Sigmoid colon (tissue), 7 donors: Measurements from ENCODE around the gene APLP2. TPM values are rescaled to one million over a fixed set of nuclear protein-coding genes. Genes with fewer than 3 reads are reported as not detected.

Experiments used
- DNase-seq: peaks from one replicate; pipeline ENCODE4 v3.0.0-alpha.2; 2019
- H3K27ac ChIP-seq, 4 donors: fragments of 200-600 bp; sonication (generic); one replicate each; pipeline ENCODE4 v1.5.1; 2016 to 2019; ENCODE audit warnings: mild to moderate bottlenecking in 1 of 4
- H3K27me3 ChIP-seq, 3 donors: fragments of 200-600 bp; sonication (generic); one replicate each; pipeline ENCODE4 v1.5.1; 2019; ENCODE audit warnings: mild to moderate bottlenecking in 1 of 3
- H3K36me3 ChIP-seq, 4 donors: fragments of 200-600 bp; sonication (generic); one replicate each; pipeline ENCODE4 v1.5.1; 2016 to 2019
- H3K4me1 ChIP-seq, 4 donors: fragments of 200-600 bp; sonication (generic); one replicate each; pipeline ENCODE4 v1.5.1; 2017 to 2019
- H3K4me3 ChIP-seq, 4 donors: fragments of 200-600 bp; sonication (generic); one replicate each; pipeline ENCODE4 v1.5.1; 2017 to 2019; ENCODE audit warnings: mild to moderate bottlenecking in 2 of 4, moderate library complexity in 1 of 4
- H3K9me3 ChIP-seq, 4 donors: fragments of 200-600 bp in 3 of 4; sonication (generic) in 3 of 4; one replicate each; pipeline versions ENCODE4 v1.5.1 to v1.6.1; 2013 to 2019
- CTCF ChIP-seq, 4 experiments: fragments of 450-650 bp in 3 of 4; fragments of 200-600 bp in 1 of 4; IDR thresholded peaks; one replicate each; pipeline ENCODE4 v1.5.1; 2016 to 2019; ENCODE audit warnings: antibody characterized with exemption in 4 of 4, mild to moderate bottlenecking in 3 of 4, moderate library complexity in 2 of 4
- EP300 ChIP-seq, 4 donors: sonication (generic); formaldehyde crosslinking; IDR thresholded peaks; one replicate each; pipeline ENCODE4 v1.6.1; 2017; ENCODE audit warnings: antibody characterized with exemption in 4 of 4
- POLR2A ChIP-seq, 2 donors: fragments of 450-650 bp; IDR thresholded peaks; one replicate each; pipeline ENCODE4 v1.6.1; 2016; ENCODE audit warnings: antibody characterized with exemption in 2 of 2, mild to moderate bottlenecking in 2 of 2, moderate library complexity in 2 of 2
- POLR2AphosphoS5 ChIP-seq, 4 donors: sonication (generic); formaldehyde crosslinking; IDR thresholded peaks; one replicate each; pipeline ENCODE4 v1.6.1; 2017; ENCODE audit warnings: antibody characterized with exemption in 4 of 4
- whole genome bisulfite sequencing, 2 donors: extraction: QIAGEN DNeasy Blood & Tissue Kit; methylation state at CpG; one replicate each; pipeline ENCODE4 v1.1.7; 2013; 5-methylcytosine and 5-hydroxymethylcytosine counted together
- intact Hi-C: fragments of 100-400 bp; cut with DNase I; formaldehyde crosslinking; loops from one replicate; pipeline ENCODE4 v1.15.1; 2023
- polyA plus RNA-seq, 3 donors: library from polyadenylated mRNA; stranded (reverse); fragments of 200-250 nt; gene quantifications; one replicate each; pipeline ENCODE4 v1.2.3, GENCODE V29; 2013
- total RNA-seq, 4 donors: library from RNA; depleted of rRNA; stranded (reverse); fragments of >200 nt; gene quantifications; one replicate each; pipeline ENCODE4 v1.1.0, GENCODE V29; 2016
- donor health status: healthy with polysubstance abuse.
- donor health status: Bipolar disorder and iron deficiency.
- donor health status: healthy.

Gene APLP2
- total and polyA plus RNA-seq, 7 donors = 39.0 to 276 (median 247) TPM

GRCh38 chr11:130061017-130061416 is 8.7 kb upstream of the APLP2 start:
- no peaks in the 10 kb centered on the region for H3K27me3 ChIP-seq
- no peak overlapping the region for H3K27ac ChIP-seq
- no peaks in the 10 kb centered on the region for H3K36me3 ChIP-seq
- no peak overlapping the region for H3K4me3 ChIP-seq
- DNase-seq = no peak
- 86 to 87% methylated on average over 1 of the region's 1 CpG for WGBS, 2 donors
- no peaks in the 10 kb centered on the region for H3K9me3 ChIP-seq
- intact Hi-C loops = no loop called here
- peaks cover 0 to under 1% (median 0%) of the 10 kb centered on the region in 4 donors for H3K4me1 ChIP-seq
- TF ChIP-seq POLR2A (IDR thresholded peaks at IDR 0.05) = no peak
- no peak for TF ChIP-seq POLR2AphosphoS5 (IDR thresholded peaks at IDR 0.05)
- no peak for TF ChIP-seq EP300 (IDR thresholded peaks at IDR 0.05)
- no peak for TF ChIP-seq CTCF (IDR thresholded peaks at IDR 0.05)

GRCh38 chr11:130062026-130062425 is 7.7 kb upstream of the APLP2 start:
- 19 to 68% methylated on average over 4 of the region's 4 CpGs for WGBS, 2 donors
- intact Hi-C loops = no loop called here
- H3K27ac ChIP-seq = no peak overlapping the region
- H3K9me3 ChIP-seq = no peaks in the 10 kb centered on the region
- H3K4me3 ChIP-seq = no peak overlapping the region
- no peak for DNase-seq
- H3K4me1 ChIP-seq = no peaks in the 10 kb centered on the region
- no peaks in the 10 kb centered on the region for H3K36me3 ChIP-seq
- no peak for TF ChIP-seq CTCF (IDR thresholded peaks at IDR 0.05)
- no peak for TF ChIP-seq EP300 (IDR thresholded peaks at IDR 0.05)
- no peak for TF ChIP-seq POLR2A (IDR thresholded peaks at IDR 0.05)
- TF ChIP-seq POLR2AphosphoS5 (IDR thresholded peaks at IDR 0.05) = no peak
- no peaks in the 10 kb centered on the region for H3K27me3 ChIP-seq

- no peak overlapping the region for H3K27ac ChIP-seq
- no peak for TF ChIP-seq CTCF (IDR thresholded peaks at IDR 0.05)
- TF ChIP-seq POLR2A (IDR thresholded peaks at IDR 0.05) = no peak
- TF ChIP-seq EP300 (IDR thresholded peaks at IDR 0.05) = no peak
- TF ChIP-seq POLR2AphosphoS5 (IDR thresholded peaks at IDR 0.05) = no peak
- H3K4me1 ChIP-seq = peaks cover 0 to 6% (median 5%) of the 10 kb centered on the region in 4 donors
- no peak for DNase-seq
- H3K9me3 ChIP-seq = no peaks in the 10 kb centered on the region
- 80 to 90% methylated on average over 2 of the region's 2 CpGs for WGBS, 2 donors
- intact Hi-C loops = no loop called here
- no peaks in the 10 kb centered on the region for H3K27me3 ChIP-seq
- H3K36me3 ChIP-seq = no peaks in the 10 kb centered on the region
- H3K4me3 ChIP-seq = no peak overlapping the region
Observed at GRCh38 chr11:130063451-130063850, 6.2 kb upstream of the APLP2 start.

- Histone ChIP-seq H3K4me3 (no peak overlapping the region), H3K36me3 (no peaks in the 10 kb centered on the region), H3K4me1 (peaks cover 0 to 10% (median 9%) of the 10 kb centered on the region in 4 donors), H3K9me3 (no peaks in the 10 kb centered on the region), H3K27ac (no peak overlapping the region), H3K27me3 (no peaks in the 10 kb centered on the region)
- WGBS, 2 donors = 56 to 60% methylated on average over 4 of the region's 4 CpGs
- DNase-seq = no peak
- TF ChIP-seq EP300 (IDR thresholded peaks at IDR 0.05) (no peak), POLR2AphosphoS5 (IDR thresholded peaks at IDR 0.05) (no peak), POLR2A (IDR thresholded peaks at IDR 0.05) (no peak), CTCF (IDR thresholded peaks at IDR 0.05) (no peak)
- intact Hi-C loops = no loop called here
Observed at GRCh38 chr11:130064596-130064995, 5.1 kb upstream of the APLP2 start.

- Histone ChIP-seq H3K36me3 (no peaks in the 10 kb centered on the region), H3K27me3 (no peaks in the 10 kb centered on the region), H3K27ac (no peak overlapping the region), H3K9me3 (no peaks in the 10 kb centered on the region), H3K4me1 (peaks cover 0 to 13% (median 9%) of the 10 kb centered on the region in 4 donors), H3K4me3 (no peak overlapping the region)
- WGBS, 2 donors = 17 to 46% methylated on average over 5 of the region's 5 CpGs
- no peak for TF ChIP-seq POLR2A (IDR thresholded peaks at IDR 0.05)
- TF ChIP-seq CTCF (IDR thresholded peaks at IDR 0.05) = no peak
- no peak for TF ChIP-seq EP300 (IDR thresholded peaks at IDR 0.05)
- no peak for TF ChIP-seq POLR2AphosphoS5 (IDR thresholded peaks at IDR 0.05)
- intact Hi-C loops = no loop called here
- DNase-seq = no peak
Observed at GRCh38 chr11:130066338-130066737, 3.4 kb upstream of the APLP2 start.
